Activated T-helper 1 cell treated with anti-CD3 and anti-CD28 coated beads, Interleukin-2, amount 50 U/mL, for 16 hours (primary cell): ENCODE results near the gene RPS21.

ENCODE experiments used
- DNase-seq, 2 donors: peaks; one replicate each; pipeline ENCODE4 v3.0.0-alpha.2; 2020; ENCODE audit warnings: low read depth in 1 of 2, low spot score in 1 of 2

Gene RPS21

DNA sequence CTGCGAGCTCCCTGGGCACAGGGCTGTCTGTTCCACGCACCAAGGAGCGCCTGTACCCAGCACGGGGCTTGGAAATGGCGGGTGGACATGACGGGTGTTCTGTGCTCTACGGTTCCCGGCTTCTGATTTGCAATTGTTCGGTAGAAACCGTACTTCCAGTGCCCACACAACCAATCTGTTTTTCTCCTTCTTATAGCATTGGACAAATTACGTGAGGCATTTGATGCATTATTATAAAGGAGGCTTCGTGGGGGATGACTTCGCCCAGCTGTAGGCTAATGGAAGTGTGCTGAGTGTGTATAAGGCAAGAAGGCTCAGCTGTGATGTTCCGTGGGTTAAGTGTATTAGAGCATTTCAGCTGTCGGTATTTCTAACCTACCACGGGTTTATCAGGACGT lies 9.8 kb upstream of the RPS21 start:
- DNase-seq, result no peak

- DNase-seq, result no peak
Observed at GRCh38 chr20:62377615-62378178, 9.2 kb upstream of the RPS21 start.

DNA sequence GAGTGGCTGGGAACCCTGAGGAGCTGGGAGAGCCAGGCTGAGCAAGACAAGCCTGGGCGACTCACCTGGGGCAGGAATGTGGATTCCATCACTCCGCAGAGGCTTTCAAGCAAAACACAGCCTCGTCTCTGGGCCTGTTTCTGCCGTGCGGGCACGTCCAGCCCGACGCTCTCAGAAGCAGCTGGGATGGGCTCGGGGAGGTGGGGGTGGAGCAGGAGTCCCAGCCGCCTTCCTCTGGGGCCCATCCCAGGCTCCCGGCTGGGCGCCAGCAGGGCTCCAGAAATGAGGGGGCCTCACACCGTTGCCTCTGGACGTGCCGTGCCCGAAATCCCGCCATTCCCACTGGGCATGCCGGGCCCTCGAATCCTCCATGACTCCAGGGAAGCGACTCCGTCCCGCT lies 8.7 kb upstream of the RPS21 start:
- no peak for DNase-seq

DNA sequence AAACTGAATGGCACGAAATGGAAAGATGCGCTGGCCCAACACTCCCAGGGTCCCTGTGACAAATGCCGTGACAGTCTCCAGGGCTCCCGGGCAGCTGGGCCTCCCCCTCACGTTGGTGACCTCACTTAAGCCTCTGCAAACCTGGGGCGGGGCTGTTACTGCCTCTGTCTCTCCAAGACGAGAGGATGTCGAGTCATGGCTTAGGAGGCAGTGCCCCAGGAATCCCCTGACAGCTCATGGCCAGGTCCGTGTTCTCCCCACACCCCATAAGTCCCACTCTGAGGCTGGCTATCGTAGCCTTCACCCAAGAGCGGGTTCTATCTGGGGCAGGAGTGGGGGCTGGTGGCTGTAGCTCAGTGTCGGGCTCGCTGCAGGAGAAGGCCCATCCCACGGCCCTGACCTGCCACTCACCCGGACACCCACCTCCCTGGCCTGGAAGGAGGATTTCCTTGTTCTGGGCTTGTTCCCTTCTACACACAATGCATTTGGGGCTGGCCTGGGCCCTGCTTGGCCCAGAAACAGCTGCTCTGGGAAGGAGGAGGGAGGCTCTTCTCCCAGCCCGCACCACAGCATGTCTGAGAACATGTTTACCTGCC lies 5.6 kb upstream of the RPS21 start:
- no peak for DNase-seq

DNA sequence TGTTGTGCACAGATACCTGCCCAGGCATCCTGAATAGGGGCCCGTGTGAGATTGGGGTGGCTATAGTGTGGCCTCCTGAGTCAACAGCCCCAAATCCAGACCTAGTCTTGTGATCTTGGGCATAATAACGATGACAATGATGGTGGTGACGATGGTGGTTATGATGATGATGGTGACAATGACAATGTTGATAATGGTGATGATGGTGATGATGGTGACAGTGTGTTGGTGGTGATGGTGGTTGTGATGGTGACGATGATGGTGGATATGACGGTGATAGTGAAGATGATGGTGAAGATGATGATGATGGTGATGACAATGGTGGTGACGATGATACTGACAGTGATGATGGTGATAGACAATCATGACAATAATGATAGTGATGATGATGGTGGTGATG lies 5.1 kb upstream of the RPS21 start:
- no peak for DNase-seq

GRCh38 chr20:62382306-62383198 lies 4.4 kb upstream of the RPS21 start:
- DNase-seq, result peak; percentile 52 to 64

GRCh38 chr20:62387219-62387913 lies 463 bp downstream of the RPS21 start:
- DNase-seq, result no peak

DNA sequence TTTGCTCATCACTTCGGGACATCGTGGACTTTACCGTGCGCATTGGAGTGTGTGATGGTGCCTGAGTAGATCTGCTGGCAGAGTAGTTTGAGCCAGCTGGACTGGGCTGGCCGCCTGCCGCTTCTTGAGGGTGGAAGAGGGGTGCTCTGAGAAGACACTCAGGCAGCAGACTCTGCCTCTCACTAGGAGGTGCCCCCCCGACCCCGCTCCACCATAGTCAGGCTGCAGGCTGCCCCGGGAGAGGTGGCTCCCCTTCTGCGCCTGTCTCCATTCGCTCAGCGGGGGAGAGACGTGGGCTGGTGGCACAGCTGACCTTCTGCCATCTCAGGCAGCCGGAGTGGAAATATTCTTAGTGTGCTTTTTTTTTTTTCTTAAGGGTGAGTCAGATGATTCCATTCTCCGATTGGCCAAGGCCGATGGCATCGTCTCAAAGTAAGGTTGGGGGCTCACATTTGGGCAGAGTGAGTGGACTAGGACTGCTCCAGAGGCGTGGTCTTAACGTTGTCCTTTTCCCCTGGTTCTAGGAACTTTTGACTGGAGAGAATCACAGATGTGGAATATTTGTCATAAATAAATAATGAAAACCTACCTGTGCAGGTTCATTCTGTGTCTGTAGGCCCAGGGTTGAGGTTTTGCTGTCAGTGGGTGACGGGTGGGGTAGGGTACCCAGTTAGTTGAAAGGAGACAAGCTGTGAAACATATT lies 1.2 kb downstream of the RPS21 start:
- no peak for DNase-seq

DNA sequence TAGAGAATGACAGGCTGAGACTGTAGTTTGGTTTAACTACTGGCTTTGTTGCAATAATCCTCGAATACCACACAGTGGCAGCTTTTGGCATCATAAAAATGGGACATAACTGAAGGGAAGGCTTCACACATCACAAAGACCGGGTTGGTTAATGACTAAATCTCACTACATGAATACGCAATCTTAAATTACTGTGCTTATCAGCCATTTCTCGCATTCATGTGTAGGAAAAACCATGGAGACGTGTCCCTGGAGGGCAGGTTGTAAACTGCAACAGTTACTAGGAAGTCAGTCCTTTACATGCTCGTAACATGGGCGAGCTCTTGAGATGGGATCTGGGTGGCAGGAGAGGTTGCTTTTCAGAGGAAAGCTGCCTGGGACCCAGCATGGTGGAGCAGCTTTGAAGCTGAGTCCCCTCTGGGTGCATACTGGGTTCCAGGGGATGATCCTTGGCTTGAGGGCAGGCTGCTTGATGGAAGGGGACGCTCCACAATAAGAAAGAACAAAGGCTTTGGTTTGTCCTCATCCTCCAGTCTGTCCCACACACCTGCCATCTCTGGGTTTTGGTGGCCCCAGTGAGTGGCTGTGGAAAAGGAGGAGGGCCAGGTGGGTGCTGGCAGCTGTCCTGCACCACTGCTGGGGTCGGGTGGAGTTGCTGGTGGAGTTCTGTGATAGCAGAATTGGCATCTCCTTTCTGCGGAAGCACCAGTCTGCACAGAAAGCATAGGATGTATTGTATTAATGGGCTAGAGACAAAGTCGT lies 2.1 kb downstream of the RPS21 start:
- DNase-seq, result no peak

DNA sequence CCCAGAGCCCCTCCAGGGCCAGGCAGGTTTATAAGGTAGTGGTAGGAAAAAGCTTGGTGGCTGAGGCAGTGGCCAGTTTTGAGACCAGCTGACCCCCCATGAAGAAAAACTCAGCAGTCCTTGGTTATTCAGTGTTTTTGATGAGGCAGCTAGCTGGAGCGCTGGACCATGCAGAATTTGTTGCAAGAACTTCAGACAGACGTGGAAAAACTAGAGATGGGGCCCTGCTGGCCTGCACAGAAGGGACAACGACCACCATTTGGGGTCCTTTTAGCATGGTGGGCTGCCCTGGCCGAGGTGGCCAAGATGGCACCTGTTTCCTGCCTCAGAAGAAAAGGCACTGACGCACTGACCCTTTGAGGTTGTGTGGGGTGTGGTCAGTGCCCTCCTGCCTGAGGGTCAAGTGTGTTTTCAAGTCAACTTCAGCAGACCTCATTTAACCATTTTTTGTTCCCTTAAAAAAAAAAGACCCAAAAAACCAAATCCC lies 2.7 kb downstream of the RPS21 start:
- DNase-seq, result no peak

GRCh38 chr20:62390317-62391164 lies 3.6 kb downstream of the RPS21 start:
- no peak for DNase-seq

GRCh38 chr20:62391165-62392076 lies 4.5 kb downstream of the RPS21 start:
- DNase-seq, result no peak

- DNase-seq, result no peak
Observed at GRCh38 chr20:62392077-62392418, 5.1 kb downstream of the RPS21 start.

DNA sequence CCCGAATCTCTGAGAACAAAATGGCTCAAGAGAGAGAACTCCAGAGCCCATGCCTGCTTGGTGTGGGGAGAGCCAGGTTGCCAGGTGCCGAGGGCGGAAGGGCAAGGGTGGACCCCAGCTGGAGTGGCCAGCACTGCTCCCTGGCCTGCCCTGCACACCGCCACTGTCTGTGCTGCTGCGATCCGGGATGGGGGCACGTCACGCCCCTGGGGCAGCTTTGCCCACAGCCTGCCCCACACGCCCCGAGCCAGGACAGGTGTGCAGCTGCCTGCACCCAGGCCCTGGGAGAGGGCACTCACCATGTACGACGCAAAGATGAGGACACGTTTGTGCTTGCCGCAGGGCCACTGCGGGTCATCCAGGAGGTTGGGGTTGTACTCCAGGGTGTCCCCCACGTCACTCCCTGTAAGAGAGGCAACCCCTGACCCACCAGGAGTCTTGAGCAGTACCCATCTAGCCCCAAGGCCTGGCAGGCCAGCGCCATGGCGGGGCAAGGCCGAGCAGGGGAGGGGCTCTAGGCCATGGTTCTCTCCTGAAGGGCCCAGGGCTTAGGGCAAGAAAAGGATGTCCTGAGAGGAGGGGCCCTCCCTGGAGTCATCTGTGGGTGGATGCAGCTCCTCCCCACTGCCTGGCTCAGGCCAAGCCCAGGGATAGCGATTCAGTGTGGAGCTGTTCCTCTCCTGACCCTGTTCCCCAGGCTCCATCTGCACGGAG lies 5.9 kb downstream of the RPS21 start:
- no peak for DNase-seq

DNA sequence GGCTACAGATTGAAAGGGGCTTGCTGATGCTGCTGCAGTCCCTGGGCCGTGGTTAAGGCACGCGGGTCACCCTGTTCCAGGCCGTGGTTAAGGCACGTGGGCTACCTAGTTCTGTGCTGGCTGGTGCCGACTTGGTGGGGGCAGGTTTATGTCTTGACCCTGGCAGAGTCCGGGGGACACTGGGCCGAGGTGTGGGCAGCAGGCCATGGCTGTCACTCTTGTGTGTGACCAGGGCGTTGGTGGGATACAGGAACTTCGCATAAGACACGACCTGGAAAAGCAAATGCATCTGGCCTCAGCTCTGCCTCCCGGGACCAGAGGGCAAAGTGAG lies 6.4 kb downstream of the RPS21 start:
- no peak for DNase-seq

- no peak for DNase-seq
Observed at GRCh38 chr20:62393830-62394229, 6.9 kb downstream of the RPS21 start.

DNA sequence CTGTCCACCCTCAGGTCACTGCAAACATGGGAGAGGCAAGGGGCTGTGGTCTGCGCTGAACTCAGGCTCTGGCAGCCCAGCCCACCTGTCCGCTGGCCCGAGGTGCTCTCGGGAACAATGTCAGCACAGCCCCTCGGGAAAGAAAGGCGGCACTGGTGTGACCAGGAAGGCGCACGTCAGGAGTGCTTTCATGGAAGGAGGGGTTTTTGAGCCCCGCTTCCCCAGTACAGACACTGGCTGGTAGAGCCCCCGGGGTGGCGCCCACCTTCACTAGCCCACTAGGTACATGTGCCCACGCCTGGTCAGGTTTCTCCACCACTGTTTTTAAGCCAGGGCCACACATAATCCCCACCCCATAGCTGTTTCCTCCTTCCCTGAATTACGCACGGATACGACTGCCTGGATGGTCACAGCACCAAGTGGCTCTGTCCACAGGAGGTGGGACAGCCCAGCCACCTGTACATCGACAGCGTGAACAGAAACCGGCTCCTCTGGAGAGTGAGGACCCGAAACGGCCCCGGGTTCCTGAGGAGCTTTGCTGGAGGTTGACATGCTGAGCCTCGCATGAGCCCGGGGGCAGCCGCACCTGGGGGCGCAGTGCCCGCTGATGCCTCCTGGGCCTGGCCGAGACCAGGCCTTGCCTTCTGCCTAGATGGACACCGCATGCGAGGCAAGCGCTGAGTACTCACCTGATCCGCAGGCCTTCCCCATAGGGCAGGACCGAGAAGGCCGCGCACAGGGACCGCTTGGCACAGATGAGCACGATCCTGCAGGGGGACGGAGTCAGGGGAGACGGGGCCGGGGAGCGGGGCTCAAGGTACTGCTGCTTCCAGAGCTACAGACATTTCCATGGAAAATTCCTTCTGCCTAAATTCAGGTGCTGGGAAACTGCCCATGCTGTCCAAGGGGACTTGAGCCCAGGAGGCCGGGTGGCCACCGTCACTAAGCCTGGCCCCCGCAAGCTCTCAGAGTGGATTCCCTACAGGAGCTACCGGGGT lies 7.6 kb downstream of the RPS21 start:
- no peak for DNase-seq
